Mesendoderm (in vitro differentiated cells): ENCODE results near the gene BSN.
A peak's percentile ranks its signal among the peaks of the same experiment; 100 is the strongest.

Source experiments
- DNase-seq: peaks from one replicate; pipeline ENCODE4 v3.0.0; 2013
- H2AK5ac ChIP-seq: 2 replicates; pipeline ENCODE4 v1.6.1; 2013; ENCODE audit warnings: low read length, inconsistent platforms
- H2BK120ac ChIP-seq: 2 replicates; pipeline ENCODE4 v1.6.1; 2013; ENCODE audit warnings: low read depth, mild to moderate bottlenecking, low read length, moderate library complexity, mixed read lengths
- H2BK15ac ChIP-seq: replicated peaks from 2 replicates; pipeline ENCODE4 v1.6.1; 2013; ENCODE audit warnings: low read depth, mild to moderate bottlenecking, moderate library complexity
- H2BK5ac ChIP-seq: 2 replicates; pipeline ENCODE4 v1.6.1; 2013; ENCODE audit warnings: low read length, inconsistent platforms
- H3K18ac ChIP-seq: 2 replicates; pipeline ENCODE4 v1.6.1; 2013; ENCODE audit warnings: mild to moderate bottlenecking, low read length, mixed read lengths
- H3K23ac ChIP-seq: one replicate; pipeline ENCODE4 v1.6.1; 2013; ENCODE audit warnings: low read length
- H3K27ac ChIP-seq: 2 replicates; pipeline ENCODE4 v1.5.1; 2013; ENCODE audit warnings: low read depth, mild to moderate bottlenecking, inconsistent platforms, low read length, moderate library complexity
- H3K27me3 ChIP-seq: 2 replicates; pipeline ENCODE4 v1.6.1; 2013; ENCODE audit warnings: low read length, control low read depth, mild to moderate bottlenecking, inconsistent platforms; ENCODE audit not compliant: insufficient read depth, poor library complexity
- H3K36me3 ChIP-seq: 2 replicates; pipeline ENCODE4 v1.6.1; 2013; ENCODE audit warnings: low read length, inconsistent platforms; ENCODE audit not compliant: control insufficient read depth, insufficient read depth
- H3K4ac ChIP-seq: one replicate; pipeline ENCODE4 v1.6.1; 2013; ENCODE audit warnings: low read depth, mild to moderate bottlenecking, low read length, moderate library complexity
- H3K4me1 ChIP-seq: 2 replicates; pipeline ENCODE4 v1.6.1; 2013; ENCODE audit warnings: low read depth, low read length, inconsistent platforms; ENCODE audit not compliant: control insufficient read depth
- H3K4me2 ChIP-seq: 2 replicates; pipeline ENCODE4 v1.6.1; 2013; ENCODE audit warnings: low read length
- H3K4me3 ChIP-seq: 2 replicates; pipeline ENCODE4 v1.5.1; 2013; ENCODE audit warnings: mild to moderate bottlenecking, low read length
- H3K56ac ChIP-seq: one replicate; pipeline ENCODE4 v1.6.1; 2013; ENCODE audit warnings: low read length
- H3K79me1 ChIP-seq: 2 replicates; pipeline ENCODE4 v1.6.1; 2013; ENCODE audit warnings: low read length, inconsistent platforms
- H3K79me2 ChIP-seq: 2 replicates; pipeline ENCODE4 v1.6.1; 2013; ENCODE audit warnings: mild to moderate bottlenecking, low read length; ENCODE audit not compliant: control insufficient read depth, insufficient read depth
- H3K9ac ChIP-seq: 2 replicates; pipeline ENCODE4 v1.6.1; 2013; ENCODE audit warnings: low read length, inconsistent platforms
- H4K5ac ChIP-seq: one replicate; pipeline ENCODE4 v1.6.1; 2013; ENCODE audit warnings: low read length
- H4K8ac ChIP-seq: one replicate; pipeline ENCODE4 v1.6.1; 2013; ENCODE audit warnings: low read depth, mild to moderate bottlenecking, control low read depth, low read length, moderate library complexity
- WGBS: extraction: QIAGEN DNeasy Blood & Tissue Kit; methylation state at CpG from one replicate; pipeline ENCODE4 v1.1.7; 2013; ENCODE audit warnings: low lambda C conversion rate, missing lambda C conversion rate; ENCODE audit not compliant: insufficient coverage; ENCODE audit errors: extremely low coverage; 5-methylcytosine and 5-hydroxymethylcytosine counted together

Gene BSN

GRCh38 chr3:49629866-49630265 lies 75.6 kb downstream of the BSN start:
- Histone ChIP-seq H3K36me3 (no peaks in the 10 kb centered on the region), H2AK5ac (no peak overlapping the region), H3K23ac (no peak overlapping the region), H2BK15ac (no peak overlapping the region), H4K5ac (no peak overlapping the region), H3K4me3 (no peak overlapping the region), H3K4me1 (no peaks in the 10 kb centered on the region), H3K27me3 (no peaks in the 10 kb centered on the region), H4K8ac (no peak overlapping the region), H2BK5ac (no peak overlapping the region), H3K4me2 (no peak overlapping the region), H3K9ac (no peak overlapping the region), H3K4ac (no peak overlapping the region), H2BK120ac (no peak overlapping the region), H3K56ac (no peak overlapping the region), H3K27ac (no peak overlapping the region), H3K18ac (no peak overlapping the region), H3K79me2 (no peaks in the 10 kb centered on the region), H3K79me1 (no peaks in the 10 kb centered on the region)
- WGBS = no CpG with 5 or more reads among the region's 6 CpGs
- DNase-seq = no peak

DNA sequence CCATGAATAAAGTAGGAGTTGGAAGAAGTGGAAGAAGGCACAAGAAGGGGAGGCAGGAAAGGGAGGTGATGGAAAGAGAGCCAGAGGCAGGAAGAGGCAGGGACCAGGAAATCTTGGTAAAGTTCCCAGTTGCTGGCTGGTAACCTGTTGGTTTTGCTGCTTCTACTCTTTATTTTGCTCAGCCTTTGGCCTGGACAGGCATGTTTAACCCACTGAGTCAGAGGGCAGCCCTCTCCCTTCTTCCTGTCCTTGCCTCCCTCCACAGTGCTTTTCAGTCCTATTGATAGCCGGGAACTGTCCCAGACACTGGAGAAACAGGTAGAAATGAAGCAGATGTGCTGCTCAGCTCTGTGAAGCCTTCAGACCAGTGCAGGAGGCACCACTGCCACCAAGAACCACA lies 76.5 kb downstream of the BSN start:
- H2BK120ac ChIP-seq = no peak overlapping the region
- WGBS = no CpG with 5 or more reads among the region's 1 CpG

DNA sequence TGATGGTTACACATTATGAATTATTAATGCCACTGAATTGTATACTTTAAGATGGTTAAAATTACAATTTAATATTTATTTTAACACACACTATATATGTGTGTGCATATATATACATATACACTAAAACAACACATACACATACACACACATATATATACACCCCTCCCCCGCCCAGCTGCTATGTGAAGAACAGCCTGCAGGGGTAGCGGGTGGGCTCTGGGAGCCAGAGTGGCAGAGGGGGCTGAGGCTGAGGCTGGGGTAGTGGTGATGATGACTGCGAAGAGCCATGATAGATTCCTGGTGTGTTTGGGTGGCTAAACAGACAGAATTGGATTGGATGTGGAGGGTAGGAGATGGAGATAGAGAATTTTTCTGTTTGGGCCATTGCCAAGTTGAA lies 80.5 kb downstream of the BSN start:
- Histone ChIP-seq H2AK5ac (no peak overlapping the region), H3K36me3 (no peaks in the 10 kb centered on the region), H3K79me2 (no peaks in the 10 kb centered on the region), H3K4ac (no peak overlapping the region), H2BK5ac (no peak overlapping the region), H3K27me3 (no peaks in the 10 kb centered on the region), H3K27ac (no peak overlapping the region), H3K4me2 (no peak overlapping the region), H2BK120ac (no peak overlapping the region), H4K5ac (no peak overlapping the region), H3K4me1 (no peaks in the 10 kb centered on the region), H4K8ac (no peak overlapping the region), H3K18ac (no peak overlapping the region), H3K56ac (no peak overlapping the region), H3K4me3 (no peak overlapping the region), H2BK15ac (no peak overlapping the region), H3K79me1 (no peaks in the 10 kb centered on the region), H3K9ac (no peak overlapping the region), H3K23ac (no peak overlapping the region)
- WGBS = no CpG with 5 or more reads among the region's 3 CpGs
- peak; percentile 19 for DNase-seq

More for the DNA sequence above, 76.5 kb downstream of the BSN start:
- H3K36me3 ChIP-seq = no peaks in the 10 kb centered on the region
- no peaks in the 10 kb centered on the region for H3K4me1 ChIP-seq
- no peak overlapping the region for H2AK5ac ChIP-seq
- no peak overlapping the region for H2BK5ac ChIP-seq
- no peaks in the 10 kb centered on the region for H3K27me3 ChIP-seq
- no peaks in the 10 kb centered on the region for H3K79me1 ChIP-seq
- no peak overlapping the region for H3K4ac ChIP-seq
- H3K27ac ChIP-seq = no peak overlapping the region
- no peak overlapping the region for H3K9ac ChIP-seq
- H2BK15ac ChIP-seq = no peak overlapping the region
- H3K23ac ChIP-seq = no peak overlapping the region
- no peak overlapping the region for H3K4me3 ChIP-seq
- H4K5ac ChIP-seq = no peak overlapping the region
- no peaks in the 10 kb centered on the region for H3K79me2 ChIP-seq
- DNase-seq = no peak
- no peak overlapping the region for H3K4me2 ChIP-seq
- H3K56ac ChIP-seq = no peak overlapping the region
- no peak overlapping the region for H4K8ac ChIP-seq
- H3K18ac ChIP-seq = no peak overlapping the region

GRCh38 chr3:49636883-49637609 lies 82.8 kb downstream of the BSN start:
- WGBS = no CpG with 5 or more reads among the region's 7 CpGs
- Histone ChIP-seq H3K4ac (no peak overlapping the region), H3K4me1 (no peaks in the 10 kb centered on the region), H3K4me3 (no peak overlapping the region), H3K18ac (no peak overlapping the region), H3K27ac (no peak overlapping the region), H3K79me2 (no peaks in the 10 kb centered on the region), H3K4me2 (no peak overlapping the region), H2AK5ac (no peak overlapping the region), H3K23ac (no peak overlapping the region), H3K27me3 (no peaks in the 10 kb centered on the region), H2BK120ac (no peak overlapping the region), H2BK15ac (no peak overlapping the region), H3K36me3 (no peaks in the 10 kb centered on the region), H4K8ac (no peak overlapping the region), H3K9ac (no peak overlapping the region), H2BK5ac (no peak overlapping the region), H4K5ac (no peak overlapping the region), H3K79me1 (no peaks in the 10 kb centered on the region), H3K56ac (no peak overlapping the region)
- DNase-seq = no peak

DNA sequence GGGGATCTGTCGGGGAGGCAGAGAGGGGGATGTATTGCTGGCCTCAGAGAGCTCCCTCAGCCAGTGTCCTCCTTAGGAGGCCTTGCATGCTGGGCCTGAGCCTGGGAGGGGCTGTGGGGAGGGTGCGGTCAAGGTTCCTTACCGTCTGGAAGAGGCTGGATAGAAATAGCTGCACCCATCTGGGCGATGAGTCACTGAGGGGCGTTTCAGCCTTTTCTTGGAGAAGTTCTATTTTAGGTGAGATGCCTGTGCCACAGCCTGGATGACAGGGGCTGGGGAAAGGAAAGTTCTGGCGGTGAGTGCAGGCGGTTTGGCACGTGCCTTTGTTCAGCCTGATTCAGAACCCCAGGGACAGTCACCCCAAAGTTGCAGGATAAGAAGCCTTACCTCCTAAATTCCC lies 84.2 kb downstream of the BSN start:
- Histone ChIP-seq H3K4me1 (no peaks in the 10 kb centered on the region), H2BK5ac (no peak overlapping the region), H3K79me1 (no peaks in the 10 kb centered on the region), H3K36me3 (no peaks in the 10 kb centered on the region), H3K18ac (no peak overlapping the region), H3K27me3 (no peaks in the 10 kb centered on the region), H3K23ac (no peak overlapping the region), H4K8ac (no peak overlapping the region), H3K4me2 (no peak overlapping the region), H3K4me3 (no peak overlapping the region), H3K9ac (no peak overlapping the region), H2BK15ac (no peak overlapping the region), H4K5ac (no peak overlapping the region), H2AK5ac (no peak overlapping the region), H2BK120ac (no peak overlapping the region), H3K79me2 (no peaks in the 10 kb centered on the region), H3K56ac (no peak overlapping the region), H3K4ac (no peak overlapping the region), H3K27ac (no peak overlapping the region)
- DNase-seq = peak; percentile 20
- WGBS = no CpG with 5 or more reads among the region's 8 CpGs

- Histone ChIP-seq H3K4me3 (no peak overlapping the region), H4K5ac (no peak overlapping the region), H2AK5ac (no peak overlapping the region), H3K4ac (no peak overlapping the region), H3K27me3 (no peaks in the 10 kb centered on the region), H3K9ac (no peak overlapping the region), H4K8ac (no peak overlapping the region), H3K79me2 (no peaks in the 10 kb centered on the region), H3K4me2 (no peak overlapping the region), H3K36me3 (no peaks in the 10 kb centered on the region), H2BK15ac (no peak overlapping the region), H3K79me1 (no peaks in the 10 kb centered on the region), H2BK120ac (no peak overlapping the region), H3K18ac (no peak overlapping the region), H3K27ac (no peak overlapping the region), H3K4me1 (no peaks in the 10 kb centered on the region), H2BK5ac (no peak overlapping the region), H3K23ac (no peak overlapping the region), H3K56ac (no peak overlapping the region)
- DNase-seq = no peak
- no CpG with 5 or more reads among the region's 2 CpGs for WGBS
Observed at GRCh38 chr3:49639551-49639950, 85.3 kb downstream of the BSN start.
